Measurements from ENCODE around the gene SCN11A. TPM values are rescaled to one million over a fixed set of nuclear protein-coding genes. Genes with fewer than 3 reads are reported as not detected.

SCN11A gene
- 0.13 to 0.27 TPM (median 0.25 TPM) in 3 replicates for total RNA-seq (2021)
- percentile 26 among the genes with signal in this experiment for Bru-seq, nascent RNA
- long read RNA-seq, experiment 1: 0 reads
- long read RNA-seq, experiment 2: 0 reads
- long read RNA-seq, experiment 3: 0 reads

- Mint-ChIP-seq H3K27ac (peak within 1 kb of the TSS; percentile 98), H3K4me3 (peak within 1 kb of the TSS; percentile 96), H3K36me3 (no peaks in the 10 kb centered on the region), H3K27me3 (ENCODE audit: low read depth) (peaks cover 3% of the 10 kb centered on the region; the same call in 1 of the 2 replicates), H3K4me1 (peaks cover 13% of the 10 kb centered on the region), H3K9me3 (no peaks in the 10 kb centered on the region)
- POLR2A ChIA-PET: no interaction called here
- DNase-seq (ENCODE audit: low spot score): peak; percentile 93
- CTCF ChIA-PET: interaction anchor here (1.1 to 1.6 kb wide), 2 partner anchors 237 to 314 kb away, joined by 3 read pairs; no protein-coding TSS in a partner anchor
- peak; percentile 92 for ATAC-seq
- peak; percentile 33 for TF ChIP-seq USF1 (CRISPR knock-in tag; IDR thresholded peaks at IDR 0.05)
- TF ChIP-seq, protein P1, sequence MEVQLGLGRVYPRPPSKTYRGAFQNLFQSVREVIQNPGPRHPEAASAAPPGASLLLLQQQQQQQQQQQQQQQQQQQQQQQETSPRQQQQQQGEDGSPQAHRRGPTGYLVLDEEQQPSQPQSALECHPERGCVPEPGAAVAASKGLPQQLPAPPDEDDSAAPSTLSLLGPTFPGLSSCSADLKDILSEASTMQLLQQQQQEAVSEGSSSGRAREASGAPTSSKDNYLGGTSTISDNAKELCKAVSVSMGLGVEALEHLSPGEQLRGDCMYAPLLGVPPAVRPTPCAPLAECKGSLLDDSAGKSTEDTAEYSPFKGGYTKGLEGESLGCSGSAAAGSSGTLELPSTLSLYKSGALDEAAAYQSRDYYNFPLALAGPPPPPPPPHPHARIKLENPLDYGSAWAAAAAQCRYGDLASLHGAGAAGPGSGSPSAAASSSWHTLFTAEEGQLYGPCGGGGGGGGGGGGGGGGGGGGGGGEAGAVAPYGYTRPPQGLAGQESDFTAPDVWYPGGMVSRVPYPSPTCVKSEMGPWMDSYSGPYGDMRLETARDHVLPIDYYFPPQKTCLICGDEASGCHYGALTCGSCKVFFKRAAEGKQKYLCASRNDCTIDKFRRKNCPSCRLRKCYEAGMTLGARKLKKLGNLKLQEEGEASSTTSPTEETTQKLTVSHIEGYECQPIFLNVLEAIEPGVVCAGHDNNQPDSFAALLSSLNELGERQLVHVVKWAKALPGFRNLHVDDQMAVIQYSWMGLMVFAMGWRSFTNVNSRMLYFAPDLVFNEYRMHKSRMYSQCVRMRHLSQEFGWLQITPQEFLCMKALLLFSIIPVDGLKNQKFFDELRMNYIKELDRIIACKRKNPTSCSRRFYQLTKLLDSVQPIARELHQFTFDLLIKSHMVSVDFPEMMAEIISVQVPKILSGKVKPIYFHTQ (CRISPR knock-in tag; IDR thresholded peaks at IDR 0.05): no peak
- peak; percentile 100 for TF ChIP-seq FOXK1 (CRISPR knock-in tag; IDR thresholded peaks at IDR 0.05)
- TF ChIP-seq, protein P2, sequence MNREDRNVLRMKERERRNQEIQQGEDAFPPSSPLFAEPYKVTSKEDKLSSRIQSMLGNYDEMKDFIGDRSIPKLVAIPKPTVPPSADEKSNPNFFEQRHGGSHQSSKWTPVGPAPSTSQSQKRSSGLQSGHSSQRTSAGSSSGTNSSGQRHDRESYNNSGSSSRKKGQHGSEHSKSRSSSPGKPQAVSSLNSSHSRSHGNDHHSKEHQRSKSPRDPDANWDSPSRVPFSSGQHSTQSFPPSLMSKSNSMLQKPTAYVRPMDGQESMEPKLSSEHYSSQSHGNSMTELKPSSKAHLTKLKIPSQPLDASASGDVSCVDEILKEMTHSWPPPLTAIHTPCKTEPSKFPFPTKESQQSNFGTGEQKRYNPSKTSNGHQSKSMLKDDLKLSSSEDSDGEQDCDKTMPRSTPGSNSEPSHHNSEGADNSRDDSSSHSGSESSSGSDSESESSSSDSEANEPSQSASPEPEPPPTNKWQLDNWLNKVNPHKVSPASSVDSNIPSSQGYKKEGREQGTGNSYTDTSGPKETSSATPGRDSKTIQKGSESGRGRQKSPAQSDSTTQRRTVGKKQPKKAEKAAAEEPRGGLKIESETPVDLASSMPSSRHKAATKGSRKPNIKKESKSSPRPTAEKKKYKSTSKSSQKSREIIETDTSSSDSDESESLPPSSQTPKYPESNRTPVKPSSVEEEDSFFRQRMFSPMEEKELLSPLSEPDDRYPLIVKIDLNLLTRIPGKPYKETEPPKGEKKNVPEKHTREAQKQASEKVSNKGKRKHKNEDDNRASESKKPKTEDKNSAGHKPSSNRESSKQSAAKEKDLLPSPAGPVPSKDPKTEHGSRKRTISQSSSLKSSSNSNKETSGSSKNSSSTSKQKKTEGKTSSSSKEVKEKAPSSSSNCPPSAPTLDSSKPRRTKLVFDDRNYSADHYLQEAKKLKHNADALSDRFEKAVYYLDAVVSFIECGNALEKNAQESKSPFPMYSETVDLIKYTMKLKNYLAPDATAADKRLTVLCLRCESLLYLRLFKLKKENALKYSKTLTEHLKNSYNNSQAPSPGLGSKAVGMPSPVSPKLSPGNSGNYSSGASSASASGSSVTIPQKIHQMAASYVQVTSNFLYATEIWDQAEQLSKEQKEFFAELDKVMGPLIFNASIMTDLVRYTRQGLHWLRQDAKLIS (CRISPR knock-in tag; IDR thresholded peaks at IDR 0.05; ENCODE audit: borderline replicate concordance): peak; percentile 43; the same call in 1 of the 2 replicates
- 0 out of 2 replicates have a peak, but pooled peaks have one; percentile 19 for TF ChIP-seq ZNF416 (CRISPR knock-in tag; IDR thresholded peaks at IDR 0.05)
- peak; percentile 46 for TF ChIP-seq HMGXB4 (CRISPR knock-in tag; IDR thresholded peaks at IDR 0.05)
- TF ChIP-seq GABPB1 (CRISPR knock-in tag; IDR thresholded peaks at IDR 0.05): peak; percentile 86
- peak; percentile 83 for TF ChIP-seq ETV6 (CRISPR knock-in tag; IDR thresholded peaks at IDR 0.05)
- 0 out of 2 replicates have a peak, but pooled peaks have one; percentile 57 for TF ChIP-seq ESRRA (CRISPR knock-in tag; IDR thresholded peaks at IDR 0.05; ENCODE audit: borderline replicate concordance)
- peak; percentile 55 for TF ChIP-seq E2F5 (CRISPR knock-in tag; IDR thresholded peaks at IDR 0.05)
- no peak for TF ChIP-seq JUN (CRISPR knock-in tag; IDR thresholded peaks at IDR 0.05)
- TF ChIP-seq MAX (CRISPR knock-in tag; IDR thresholded peaks at IDR 0.05): peak; percentile 66; the same call in 1 of the 2 replicates
- peak; percentile 96 for TF ChIP-seq CREM (CRISPR knock-in tag; IDR thresholded peaks at IDR 0.05)
- no peak for TF ChIP-seq ZNF512 (CRISPR knock-in tag; IDR thresholded peaks at IDR 0.05; ENCODE audit: borderline replicate concordance)
- TF ChIP-seq KAT7 (CRISPR knock-in tag; IDR thresholded peaks at IDR 0.05; ENCODE audit: borderline replicate concordance): peak; percentile 56; the same call in 1 of the 2 replicates
- 0 out of 2 replicates have a peak, but pooled peaks have one; percentile 46 for TF ChIP-seq PRRX2 (CRISPR knock-in tag; IDR thresholded peaks at IDR 0.05)
- peak; percentile 48; the same call in 1 of the 2 replicates for TF ChIP-seq TEAD1 (CRISPR knock-in tag; IDR thresholded peaks at IDR 0.05)
- no peak for TF ChIP-seq NFE2L1 (CRISPR knock-in tag; IDR thresholded peaks at IDR 0.05)
These were observed at the start of gene SCN11A, which contains the start of gene WDR48 for GRCh38 chr3:39051649-39052561. Gene SCN11A, minus strand, starts transcription at chr3:39051944. Its CDS starts 101,582 bp downstream, at chr3:38950362. Gene WDR48, plus strand, starts transcription at chr3:39052016. Its CDS starts 10 bp downstream, at chr3:39052026.

Data from WTC11 (cell line).